NCI-H1092 treated with DMSO at 0.1 percent for 48 hours (cell line): ENCODE results near the gene ZDHHC11B.
"Not testable (repeated sequence)": the region's sequence is repeated elsewhere in the genome, so short reads cannot be mapped to it uniquely, and the experiment has no call there.

Experiments used
- DNase-seq: peaks from one replicate; lab custom pipeline; 2025; lab: John Stamatoyannopoulos, UW

Gene ZDHHC11B

DNA sequence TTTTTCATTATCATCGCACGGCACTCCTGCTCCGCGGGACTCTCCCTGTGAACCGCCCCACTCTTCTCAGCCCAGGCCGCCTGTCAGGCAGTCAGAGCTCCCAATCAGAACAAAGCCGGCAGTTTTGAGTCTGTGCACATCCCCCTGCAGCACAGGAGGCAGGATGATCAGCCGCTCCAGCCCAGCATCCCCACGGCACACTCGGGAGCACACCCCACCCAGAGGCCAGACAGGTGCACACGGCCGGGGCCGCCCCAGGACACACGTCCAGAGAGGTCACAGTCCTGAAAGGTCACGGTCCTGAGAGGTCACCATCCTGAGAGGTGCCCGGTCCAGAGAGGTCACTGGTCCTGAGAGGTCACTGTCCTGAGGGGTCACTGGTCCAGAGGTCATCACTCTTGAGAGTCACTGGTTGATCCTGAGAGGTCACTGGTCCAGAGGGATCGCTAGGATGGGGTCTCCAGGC, 99.7 kb downstream of the ZDHHC11B start:
- no peak for DNase-seq

DNA sequence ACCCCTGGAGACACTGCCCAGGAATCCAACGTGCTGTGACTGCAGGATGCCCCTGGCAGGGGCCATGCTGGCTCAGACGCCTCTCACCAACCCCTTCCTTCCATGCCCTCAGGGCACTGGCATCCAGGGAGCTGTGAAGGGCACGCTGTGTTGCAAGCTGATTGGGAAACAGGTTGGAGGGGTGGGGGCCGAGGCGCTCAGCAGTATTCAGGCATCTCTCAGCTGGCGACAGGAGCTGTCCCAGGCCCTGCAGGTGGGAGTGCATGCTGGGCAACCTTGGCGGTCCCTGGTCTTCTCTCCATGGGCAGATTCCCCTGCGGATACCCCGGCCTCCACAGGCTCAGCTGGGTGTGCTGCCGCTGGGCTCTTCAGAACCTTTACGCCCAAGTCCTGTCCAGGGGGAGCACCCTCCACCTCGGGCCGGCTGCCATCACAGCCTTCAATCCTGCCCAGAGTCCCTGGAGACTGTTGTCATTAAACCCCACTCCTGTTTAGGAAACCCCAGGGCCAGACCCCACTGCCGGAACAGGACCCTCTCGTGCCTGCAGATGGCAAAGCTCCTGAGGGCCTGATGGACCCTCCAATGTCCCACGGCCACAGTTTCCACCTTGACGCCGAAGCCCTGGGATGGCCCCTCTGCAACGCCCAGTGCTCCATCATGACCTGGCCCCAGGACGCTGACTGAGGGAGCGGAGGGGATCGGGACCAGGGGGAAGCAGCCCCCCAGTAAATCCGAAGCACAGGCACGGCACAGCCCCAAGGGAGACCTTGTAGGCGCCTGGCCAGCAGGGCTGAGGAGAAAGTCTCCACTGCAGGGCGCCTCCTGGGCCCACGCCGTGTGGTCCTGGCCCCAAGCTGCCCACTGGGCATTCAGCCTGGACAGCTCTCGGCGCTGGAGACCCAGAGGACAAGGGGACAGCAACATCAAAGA, 100.7 kb downstream of the ZDHHC11B start:
- DNase-seq: no peak

DNA sequence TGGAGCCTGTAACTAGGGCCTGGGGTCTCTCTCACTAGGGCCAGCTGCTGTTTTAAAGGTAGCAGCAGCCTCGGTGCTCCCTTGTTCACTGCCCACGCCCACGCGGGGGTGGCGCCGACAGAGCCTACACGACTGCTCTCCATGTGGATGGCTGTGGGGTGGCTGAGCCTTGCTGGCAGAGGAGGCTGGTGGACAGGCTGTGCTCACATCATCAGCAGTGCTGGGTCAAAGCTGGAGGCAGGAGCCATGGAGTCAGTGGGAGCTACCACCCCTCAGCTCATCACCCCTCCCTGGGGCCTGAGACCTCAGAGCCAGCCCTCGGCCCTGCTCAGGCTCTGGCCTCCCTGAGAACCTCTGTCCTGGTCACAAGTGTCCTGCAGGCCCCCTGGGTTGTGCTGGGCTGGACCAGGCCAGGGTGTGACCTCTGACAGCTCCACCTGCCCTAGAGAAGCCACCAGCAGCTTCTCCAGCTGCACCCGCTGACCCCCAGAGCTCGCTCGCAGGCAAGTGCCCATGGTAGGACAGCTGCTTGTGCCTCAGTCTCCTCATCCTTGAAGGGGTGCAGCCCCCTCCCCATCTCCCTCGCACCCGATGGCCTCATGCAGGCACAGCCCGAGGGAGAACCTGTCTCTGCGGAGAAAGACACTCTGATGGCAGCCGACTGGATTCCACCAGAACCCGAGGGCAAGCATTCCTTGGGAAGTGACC, 101.7 kb downstream of the ZDHHC11B start:
- not testable (repeated sequence) for DNase-seq

DNA sequence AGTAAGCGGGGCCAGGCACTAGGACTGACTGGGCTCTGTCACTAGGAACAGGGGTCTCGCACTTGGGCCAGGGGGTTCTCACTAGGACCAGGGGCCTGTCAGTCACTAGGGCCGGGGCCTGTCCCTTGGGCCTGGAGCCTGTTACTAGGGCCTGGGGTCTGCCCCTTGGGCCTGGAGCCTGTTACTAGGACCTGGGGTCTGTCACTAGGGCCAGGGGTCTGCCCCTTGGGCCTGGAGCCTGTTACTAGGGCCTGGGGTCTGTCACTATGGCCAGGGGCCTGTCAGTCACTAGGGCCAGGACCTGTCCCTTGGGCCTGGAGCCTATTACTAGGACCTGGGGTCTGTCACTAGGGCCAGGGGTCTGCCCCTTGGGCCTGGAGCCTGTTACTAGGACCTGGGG, 102.3 kb downstream of the ZDHHC11B start:
- not testable (repeated sequence) for DNase-seq

DNA sequence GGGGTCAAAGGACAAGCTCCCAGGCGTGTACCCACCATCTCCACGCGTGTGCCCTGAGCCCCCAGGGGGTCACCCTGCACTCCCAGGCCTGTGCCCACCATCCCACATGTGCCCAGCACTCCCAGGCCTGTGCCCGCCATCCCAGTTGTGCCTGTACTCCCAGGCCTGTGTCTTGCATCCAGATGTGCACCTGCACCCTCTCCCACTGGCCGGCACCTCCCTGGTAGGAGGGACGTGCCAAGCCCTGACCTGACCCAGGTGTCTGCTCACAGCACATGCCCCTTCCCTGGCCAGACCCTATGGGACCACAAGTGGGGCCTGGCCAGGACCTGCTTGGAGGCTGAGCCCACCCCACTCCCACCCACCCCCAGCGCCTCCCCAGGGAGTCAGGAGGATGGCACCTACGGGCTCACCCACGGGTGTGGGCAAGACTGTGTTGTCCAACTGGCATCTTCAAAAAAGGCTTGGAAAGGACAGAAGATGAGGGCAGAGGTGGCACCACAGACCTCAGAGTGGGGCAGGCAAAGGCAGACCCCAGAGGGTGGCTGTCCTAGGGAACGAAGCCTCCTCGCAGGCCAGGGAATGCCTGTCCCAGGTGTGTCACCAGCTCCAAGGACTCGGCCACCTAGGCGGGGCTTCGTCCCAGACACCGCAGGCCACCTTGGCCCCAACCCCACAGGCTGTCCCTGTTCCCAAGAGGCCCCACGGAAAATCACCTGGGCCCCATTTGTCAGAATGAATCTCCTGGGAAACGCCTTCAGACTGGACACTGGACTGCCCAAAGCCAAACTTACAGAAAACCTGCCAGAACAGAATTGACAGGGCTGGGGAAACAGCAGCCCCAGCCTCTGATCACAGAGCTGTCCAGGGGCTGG, 103.0 kb downstream of the ZDHHC11B start:
- not testable (repeated sequence) for DNase-seq

DNA sequence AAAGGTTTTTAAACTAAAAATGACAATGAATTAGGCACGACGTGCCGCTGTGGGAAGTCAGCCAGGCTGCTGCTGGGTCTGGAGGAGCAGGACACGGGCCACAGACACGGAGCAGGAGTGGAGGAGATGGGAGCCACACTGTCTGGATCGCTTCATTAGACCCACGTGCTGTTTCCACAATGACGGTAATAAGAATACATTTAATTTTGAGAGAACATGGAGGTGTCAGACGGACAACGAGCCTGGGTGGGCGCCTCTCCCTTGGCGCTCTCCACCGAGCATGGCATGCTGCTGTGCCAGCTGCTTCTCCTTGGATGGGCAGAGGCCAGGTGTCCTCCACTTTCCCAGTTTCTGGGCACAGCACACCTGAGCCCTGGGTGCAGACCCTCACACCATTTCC, 103.7 kb downstream of the ZDHHC11B start:
- DNase-seq: not testable (repeated sequence)

DNA sequence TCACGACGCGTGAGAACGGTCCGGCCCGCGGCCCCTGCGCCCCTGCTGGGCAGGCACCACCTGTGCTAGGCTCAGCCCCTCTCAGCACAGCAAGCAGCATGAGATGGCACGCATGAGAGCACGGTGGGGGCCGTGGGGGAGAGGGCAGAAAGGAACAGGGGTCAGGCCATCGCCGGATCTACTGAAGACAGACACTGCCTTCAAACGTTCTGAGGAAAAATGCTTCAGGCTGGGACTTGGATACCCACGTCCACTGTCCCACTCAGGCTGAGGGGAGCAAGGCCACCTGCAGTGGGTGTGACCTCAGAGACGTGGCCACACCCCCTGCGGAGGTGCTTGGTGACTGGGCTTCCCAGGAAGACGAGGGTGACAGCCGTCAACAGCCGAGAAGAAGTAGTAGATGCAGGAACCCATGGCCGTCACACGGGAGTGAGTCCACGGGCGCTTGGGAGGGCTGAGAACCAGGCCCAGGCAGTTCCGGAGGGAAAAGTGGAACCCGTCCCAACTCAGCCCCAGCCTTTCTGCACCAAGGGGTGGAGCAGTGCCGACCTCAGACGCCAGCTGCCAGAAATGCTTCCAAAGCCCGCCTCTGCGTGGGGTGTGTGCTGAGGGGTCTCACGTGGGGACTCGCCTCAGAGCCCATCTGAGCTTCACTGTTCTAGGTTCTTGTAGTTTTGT, 104.3 kb downstream of the ZDHHC11B start:
- DNase-seq: not testable (repeated sequence)

DNA sequence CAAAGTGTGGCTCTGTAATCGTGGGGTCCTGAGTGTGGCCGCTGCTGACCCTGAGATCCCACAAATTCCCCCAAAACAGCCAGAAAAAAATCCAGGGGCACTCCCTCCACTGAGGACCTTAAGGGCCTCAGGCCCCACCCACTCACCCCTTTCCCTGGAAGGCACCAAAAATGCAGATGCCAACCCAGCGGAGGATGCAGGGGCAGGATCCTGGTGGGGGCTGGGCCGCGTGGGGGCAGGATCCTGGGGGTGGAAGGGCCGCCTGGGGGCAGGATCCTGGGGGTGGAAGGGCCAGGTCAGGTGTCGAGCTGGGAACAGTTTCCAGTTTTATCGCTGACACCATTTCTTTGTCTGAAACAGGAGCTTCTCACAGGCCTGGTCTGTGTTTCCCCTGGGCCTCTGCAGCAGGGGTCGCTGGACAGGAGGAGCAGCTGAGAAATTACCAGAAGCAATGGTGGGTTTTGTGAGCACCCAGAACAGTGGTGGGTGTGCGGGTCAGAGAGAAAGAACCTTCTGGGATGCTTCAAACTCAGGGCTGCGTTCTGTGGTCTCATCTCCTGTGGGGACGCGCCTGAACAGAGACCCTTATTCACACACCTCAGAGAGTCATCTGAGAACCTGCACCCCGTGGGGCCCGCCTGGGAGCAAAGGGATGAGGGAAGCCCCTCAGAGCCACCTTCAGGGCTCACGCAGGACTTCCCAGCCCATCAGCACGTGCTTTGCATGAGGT, 105.2 kb downstream of the ZDHHC11B start:
- DNase-seq: not testable (repeated sequence)

DNA sequence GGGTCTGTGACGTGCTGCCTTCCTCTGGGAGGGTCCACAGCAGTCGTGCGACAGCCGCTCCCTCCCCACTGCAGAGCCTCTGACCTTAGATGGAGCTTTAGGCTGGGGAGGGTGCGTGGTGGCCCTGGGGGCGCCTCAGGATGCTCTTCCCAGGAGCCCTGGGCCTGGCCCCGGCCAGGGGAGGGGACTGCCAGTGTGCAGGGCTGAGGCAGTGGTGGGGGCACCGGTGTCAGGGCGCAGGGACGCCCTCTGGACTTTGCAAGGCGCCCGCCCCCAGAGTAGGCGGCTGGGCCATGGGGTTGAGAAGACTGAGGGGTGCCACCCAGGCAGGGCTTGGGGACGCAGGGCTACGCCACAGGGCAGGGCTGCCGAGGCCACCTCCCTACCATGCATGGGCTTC, 106.0 kb downstream of the ZDHHC11B start:
- DNase-seq: not testable (repeated sequence)

DNA sequence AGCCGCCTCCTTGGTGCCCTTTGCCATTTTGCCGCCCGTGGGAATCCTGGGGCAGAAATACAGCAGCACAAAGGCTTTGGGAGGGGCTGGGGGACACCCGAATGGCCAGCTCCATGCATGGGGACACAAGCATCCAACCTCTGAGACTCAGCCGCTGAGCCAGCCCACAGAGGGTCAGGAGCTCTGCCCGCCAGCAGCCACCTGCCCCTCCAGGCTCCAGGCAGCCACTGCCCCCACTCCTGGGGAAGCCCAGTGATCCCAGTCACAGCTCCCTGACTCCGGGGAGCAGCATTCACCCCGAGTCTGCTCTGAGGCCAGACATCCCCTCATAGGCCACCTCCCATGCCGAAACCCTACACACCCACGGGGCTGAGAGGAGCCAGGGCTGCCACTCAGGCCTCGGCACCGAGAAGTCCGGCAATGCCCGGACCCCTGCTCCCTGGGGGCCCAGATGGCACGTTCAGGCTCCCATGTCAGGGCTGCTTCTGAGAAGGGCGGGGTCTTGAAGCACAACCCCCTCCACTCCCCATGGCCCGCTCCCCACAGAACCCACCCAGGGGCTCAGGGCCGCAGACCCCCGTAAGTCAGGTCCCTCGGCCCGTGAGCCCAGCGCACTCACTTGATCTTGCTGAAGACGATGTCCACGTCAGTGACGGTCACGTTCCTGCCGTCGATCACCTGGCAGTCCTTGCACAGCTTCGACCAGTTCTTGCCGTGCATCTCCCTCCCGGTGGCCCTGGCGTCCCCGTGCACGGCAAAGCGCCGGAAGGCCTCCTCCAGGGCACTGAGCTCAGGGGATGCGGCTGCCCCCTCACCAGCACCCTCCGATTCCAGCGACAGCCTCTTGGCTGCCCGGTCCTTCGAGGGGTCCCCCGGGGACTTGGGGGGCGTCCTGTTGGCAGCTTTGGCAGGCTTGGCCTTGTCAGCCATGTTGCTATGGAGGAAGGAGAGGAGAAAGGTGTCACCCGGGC, 107.1 kb downstream of the ZDHHC11B start:
- DNase-seq: no peak

DNA sequence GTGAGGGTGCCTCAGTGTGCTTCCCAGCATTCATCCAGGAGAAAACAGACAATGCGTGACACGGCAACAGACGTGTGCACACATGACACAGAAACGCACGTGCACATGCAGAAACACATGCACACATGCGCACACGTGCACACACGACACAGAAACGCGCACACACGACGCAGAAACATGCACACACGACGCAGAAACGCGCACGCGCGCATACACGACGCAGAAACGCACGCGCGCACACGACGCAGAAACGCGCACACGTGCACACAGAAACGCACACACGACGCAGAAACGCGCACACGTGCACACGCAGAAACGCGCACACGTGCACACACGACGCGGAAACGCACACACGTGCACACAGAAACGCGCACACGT, 107.8 kb downstream of the ZDHHC11B start:
- DNase-seq: no peak

DNA sequence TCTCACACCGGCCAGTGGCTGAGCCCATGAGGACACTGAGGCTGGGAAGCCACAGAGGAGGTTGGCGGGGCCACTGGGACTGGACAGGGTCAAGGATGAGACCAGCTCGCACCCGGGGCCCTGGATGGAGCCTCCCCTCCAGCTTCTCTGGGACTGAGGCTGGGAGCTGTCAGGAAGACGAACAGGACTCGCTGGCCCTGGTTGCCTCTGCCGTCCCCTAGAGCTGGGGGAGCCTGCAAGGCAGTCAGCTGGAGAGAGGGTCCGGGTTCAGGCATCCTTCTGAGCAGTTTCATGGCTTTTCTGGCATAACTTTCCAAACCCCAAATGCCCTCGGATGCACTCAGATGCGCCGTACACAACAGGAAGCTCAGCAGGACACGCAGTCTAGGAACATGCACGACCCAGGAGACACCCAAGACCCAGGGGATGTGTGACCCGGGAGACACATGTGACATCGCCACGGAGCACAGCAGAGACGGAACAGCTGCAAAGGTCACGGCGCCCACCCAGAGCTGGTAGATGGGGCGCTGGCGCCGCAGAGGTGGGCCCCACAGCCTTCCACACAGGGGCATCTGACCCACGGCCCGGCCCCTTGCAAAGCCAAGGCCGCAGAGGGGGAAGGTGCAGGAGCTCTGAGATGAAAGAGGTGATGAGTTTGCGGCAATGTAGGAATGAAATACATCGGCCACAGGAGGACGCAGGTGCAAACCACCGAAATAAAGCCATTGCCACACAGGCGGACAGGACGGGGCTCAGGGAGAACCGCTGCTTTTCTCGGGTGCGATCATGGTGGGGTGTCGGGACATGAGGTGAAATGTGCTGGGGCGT, 108.4 kb downstream of the ZDHHC11B start:
- DNase-seq: no peak

DNA sequence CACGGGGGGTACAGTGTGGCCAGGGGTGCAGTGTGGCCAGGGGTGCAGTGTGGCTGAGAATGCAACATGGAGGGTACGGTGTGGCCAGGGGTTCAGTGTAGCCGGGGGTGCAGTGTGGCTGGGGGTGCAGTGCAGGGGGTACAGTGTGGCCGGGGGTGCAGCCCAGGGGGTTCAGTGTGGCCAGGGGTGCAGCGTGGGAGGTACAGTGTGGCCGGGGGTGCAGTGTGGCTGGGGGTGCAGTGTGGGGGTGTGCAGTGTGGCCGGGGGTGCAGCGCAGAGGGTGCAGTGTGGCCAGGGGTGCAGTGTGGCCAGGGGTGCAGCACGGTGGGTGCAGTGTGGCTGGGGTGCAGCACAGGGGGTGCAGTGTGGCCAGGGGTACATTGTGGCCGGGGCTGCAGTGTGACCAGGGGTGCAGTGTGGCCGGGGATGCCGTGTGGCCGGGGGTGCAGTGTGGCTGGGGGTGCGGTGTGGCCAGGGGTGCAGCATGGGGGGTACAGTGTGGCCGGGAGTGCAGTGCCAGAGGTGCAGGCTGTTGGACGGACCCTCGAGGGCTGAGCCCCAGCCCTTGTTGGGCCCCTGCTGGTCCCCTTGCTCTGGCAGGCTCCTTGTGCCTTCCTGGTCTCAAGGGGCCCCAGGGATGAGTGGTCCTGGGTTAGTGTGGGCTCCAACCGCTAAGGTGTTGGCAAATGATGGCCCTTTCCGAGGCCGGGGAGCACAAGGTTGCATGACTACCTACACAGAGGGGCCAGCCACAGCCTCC, 109.2 kb downstream of the ZDHHC11B start:
- DNase-seq: no peak

DNA sequence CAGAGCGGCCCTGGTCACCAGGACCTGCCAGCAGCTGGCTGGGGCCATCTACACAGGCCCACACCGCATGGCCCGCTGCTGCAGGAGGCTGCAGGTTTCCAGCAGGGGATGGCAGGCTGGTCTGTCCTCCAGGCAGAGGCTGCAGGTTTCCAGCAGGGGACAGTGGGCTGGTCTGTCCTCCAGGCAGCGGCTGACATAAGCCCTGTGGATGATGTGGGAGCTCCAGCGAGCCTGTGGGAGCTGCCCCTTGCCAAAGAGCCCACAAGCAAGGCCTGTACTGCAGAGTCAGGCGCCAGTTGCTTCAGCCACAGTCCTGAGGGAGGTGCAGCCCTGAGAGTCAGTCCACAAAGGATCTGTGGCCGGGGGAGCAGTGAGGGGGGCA, 109.9 kb downstream of the ZDHHC11B start:
- no peak for DNase-seq

DNA sequence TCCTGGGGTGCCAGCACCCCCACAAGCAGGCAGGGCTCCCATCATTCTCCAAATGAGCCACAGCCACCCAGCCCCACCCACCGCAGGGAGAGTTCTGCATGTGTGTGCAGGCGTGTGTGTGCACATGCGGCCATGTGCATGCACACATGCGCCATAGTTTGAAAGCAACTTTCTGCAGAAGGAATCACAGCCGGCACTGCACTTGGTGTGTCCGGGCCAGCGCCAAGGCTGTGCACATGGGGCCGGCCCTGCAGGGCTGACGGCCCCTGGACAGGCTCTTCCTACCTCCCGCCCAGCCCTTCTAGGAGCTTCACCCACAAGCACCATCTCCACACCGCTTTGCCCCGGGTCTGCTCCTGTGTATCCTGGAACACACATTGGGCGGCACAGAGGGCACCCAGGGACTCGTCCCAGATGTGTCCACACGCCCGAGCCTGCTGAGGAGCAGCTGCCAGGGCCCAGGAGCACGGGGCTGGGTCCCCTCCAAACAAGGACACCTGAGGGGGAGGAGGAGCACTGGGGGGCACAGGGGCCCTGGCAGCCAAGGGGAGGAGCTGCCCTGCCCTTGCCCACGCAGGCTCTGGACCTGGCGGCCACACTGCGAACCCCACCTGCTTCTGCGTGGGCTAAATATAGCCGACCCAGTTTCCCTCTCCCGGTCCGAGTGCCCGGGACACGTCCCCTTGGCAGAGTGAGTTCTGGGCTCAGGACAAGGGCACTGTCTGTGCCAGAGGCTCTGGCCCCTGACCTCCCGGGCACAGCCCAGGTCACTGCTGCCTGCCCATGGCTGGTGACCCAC, 110.5 kb downstream of the ZDHHC11B start:
- no peak for DNase-seq

DNA sequence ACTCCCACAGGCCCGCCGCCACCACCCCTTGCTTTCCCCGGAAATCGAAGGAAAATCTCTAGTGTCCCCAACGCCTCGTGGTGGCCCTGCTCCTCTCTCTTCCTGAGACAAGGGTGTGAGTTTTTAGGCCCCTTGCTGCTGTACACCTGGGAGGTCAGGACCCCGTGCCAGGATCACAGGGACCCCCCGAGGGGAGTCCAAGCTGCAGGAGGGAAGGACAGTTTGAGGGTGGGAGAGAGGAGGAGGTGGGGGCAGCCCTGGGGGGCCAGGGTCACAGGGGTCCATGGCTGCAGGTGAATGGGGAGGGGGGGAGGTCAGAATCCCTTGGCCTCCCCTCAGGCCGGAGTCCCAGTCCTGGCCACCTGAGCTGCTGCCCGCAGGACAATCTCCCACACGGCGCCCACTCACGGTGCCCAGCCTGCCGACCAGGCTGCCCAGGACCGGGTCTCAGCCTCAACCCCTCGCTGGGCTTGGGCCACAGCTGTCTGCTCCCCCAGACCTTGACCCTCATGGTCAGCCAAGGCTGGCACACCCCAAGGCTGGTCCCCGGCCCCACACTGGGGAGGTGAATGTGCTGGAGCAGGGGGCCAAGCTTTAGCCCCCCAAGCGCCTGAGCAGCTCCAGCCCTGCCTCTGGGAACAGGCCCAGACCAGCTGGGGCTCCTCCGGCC, 111.2 kb downstream of the ZDHHC11B start:
- DNase-seq: no peak
